ENCODE measurements around the gene GCAT.

Gene GCAT

GRCh38 chr22:37852418-37852817 lies 44.7 kb downstream of the GCAT start:
- Histone ChIP-seq H3K9me2 (replicated peaks; ENCODE audit: insufficient read depth, low read length) (no peaks in the 10 kb centered on the region), H3K4me2 (ENCODE audit: low read depth, low read length, poor library complexity, severe bottlenecking) (no peak overlapping the region), H3K27me3 (ENCODE audit: low read length) (no peaks in the 10 kb centered on the region), H3K9me3 (ENCODE audit: insufficient read depth, low read length) (no peaks in the 10 kb centered on the region), H3K27ac (ENCODE audit: low read depth, low read length) (no peak overlapping the region), H4K20me1 (ENCODE audit: low read depth, low read length) (peaks cover 4% of the 10 kb centered on the region), H3K9ac (ENCODE audit: low read length) (no peak overlapping the region), H3K4me3 (ENCODE audit: insufficient read depth, low read length, poor library complexity, severe bottlenecking) (no peak overlapping the region), H3K79me2 (ENCODE audit: insufficient read depth, low read length) (peaks cover 76% of the 10 kb centered on the region), H3F3A (ENCODE audit: insufficient read depth) (peaks cover 5% of the 10 kb centered on the region; the same call in 1 of the 2 replicates), H2AFZ (ENCODE audit: low read depth, low read length, severe bottlenecking) (no peak overlapping the region), H3K36me3 (ENCODE audit: low read length) (peaks cover 23% of the 10 kb centered on the region)
- TF ChIP-seq CTCF (IDR thresholded peaks at IDR 0.05; ENCODE audit: insufficient read depth, low read length, poor library complexity, severe bottlenecking): no peak
- no peak for TF ChIP-seq EZH2phosphoT487 (conservative IDR thresholded peaks at IDR 0.05; ENCODE audit: low read length)

- Histone ChIP-seq H2AFZ (ENCODE audit: low read depth, low read length, severe bottlenecking) (no peak overlapping the region), H3K4me3 (ENCODE audit: insufficient read depth, low read length, poor library complexity, severe bottlenecking) (no peak overlapping the region), H3K9me3 (ENCODE audit: insufficient read depth, low read length) (no peaks in the 10 kb centered on the region), H3F3A (ENCODE audit: insufficient read depth) (peaks cover 4% of the 10 kb centered on the region; the same call in 1 of the 2 replicates), H3K9ac (ENCODE audit: low read length) (no peak overlapping the region), H3K27me3 (ENCODE audit: low read length) (no peaks in the 10 kb centered on the region), H3K9me2 (replicated peaks; ENCODE audit: insufficient read depth, low read length) (no peaks in the 10 kb centered on the region), H4K20me1 (ENCODE audit: low read depth, low read length) (peaks cover 7% of the 10 kb centered on the region), H3K36me3 (ENCODE audit: low read length) (peaks cover 33% of the 10 kb centered on the region), H3K4me2 (ENCODE audit: low read depth, low read length, poor library complexity, severe bottlenecking) (no peak overlapping the region), H3K27ac (ENCODE audit: low read depth, low read length) (no peak overlapping the region), H3K79me2 (ENCODE audit: insufficient read depth, low read length) (peaks cover 62% of the 10 kb centered on the region)
- no peak for TF ChIP-seq EZH2phosphoT487 (conservative IDR thresholded peaks at IDR 0.05; ENCODE audit: low read length)
These were observed 47.2 kb downstream of the GCAT start for GRCh38 chr22:37854946-37855345.

- no peak overlapping the region for H3K4me3 ChIP-seq (ENCODE audit: insufficient read depth, low read length, poor library complexity, severe bottlenecking)
- peaks cover 57% of the 10 kb centered on the region for H3K79me2 ChIP-seq (ENCODE audit: insufficient read depth, low read length)
- H3K4me2 ChIP-seq (ENCODE audit: low read depth, low read length, poor library complexity, severe bottlenecking): no peak overlapping the region
- no peaks in the 10 kb centered on the region for H3K9me3 ChIP-seq (ENCODE audit: insufficient read depth, low read length)
- peaks cover 33% of the 10 kb centered on the region for H3K36me3 ChIP-seq (ENCODE audit: low read length)
- H2AFZ ChIP-seq (ENCODE audit: low read depth, low read length, severe bottlenecking): no peak overlapping the region
- H4K20me1 ChIP-seq (ENCODE audit: low read depth, low read length): peaks cover 7% of the 10 kb centered on the region
- H3K27me3 ChIP-seq (ENCODE audit: low read length): no peaks in the 10 kb centered on the region
- H3F3A ChIP-seq (ENCODE audit: insufficient read depth): peaks cover 4% of the 10 kb centered on the region; the same call in 1 of the 2 replicates
- TF ChIP-seq EZH2phosphoT487 (conservative IDR thresholded peaks at IDR 0.05; ENCODE audit: low read length): no peak
- no peak for TF ChIP-seq CTCF (IDR thresholded peaks at IDR 0.05; ENCODE audit: insufficient read depth, low read length, poor library complexity, severe bottlenecking)
- H3K9ac ChIP-seq (ENCODE audit: low read length): no peak overlapping the region
- H3K27ac ChIP-seq (ENCODE audit: low read depth, low read length): no peak overlapping the region
- H3K9me2 ChIP-seq (replicated peaks; ENCODE audit: insufficient read depth, low read length): no peaks in the 10 kb centered on the region
These were observed 47.7 kb downstream of the GCAT start for GRCh38 chr22:37855462-37855861.

- H3F3A ChIP-seq (ENCODE audit: insufficient read depth): peaks cover 13% of the 10 kb centered on the region
- peaks cover 14% of the 10 kb centered on the region for H3K79me2 ChIP-seq (ENCODE audit: insufficient read depth, low read length)
- H4K20me1 ChIP-seq (ENCODE audit: low read depth, low read length): peaks cover 3% of the 10 kb centered on the region; the same call in 1 of the 2 replicates
- H3K36me3 ChIP-seq (ENCODE audit: low read length): peaks cover 30% of the 10 kb centered on the region
- no peak overlapping the region for H3K4me2 ChIP-seq (ENCODE audit: low read depth, low read length, poor library complexity, severe bottlenecking)
- H2AFZ ChIP-seq (ENCODE audit: low read depth, low read length, severe bottlenecking): no peak overlapping the region
- H3K9ac ChIP-seq (ENCODE audit: low read length): no peak overlapping the region
- no peaks in the 10 kb centered on the region for H3K27me3 ChIP-seq (ENCODE audit: low read length)
- no peak overlapping the region for H3K4me3 ChIP-seq (ENCODE audit: insufficient read depth, low read length, poor library complexity, severe bottlenecking)
- no peaks in the 10 kb centered on the region for H3K9me3 ChIP-seq (ENCODE audit: insufficient read depth, low read length)
- no peak overlapping the region for H3K27ac ChIP-seq (ENCODE audit: low read depth, low read length)
- no peaks in the 10 kb centered on the region for H3K9me2 ChIP-seq (replicated peaks; ENCODE audit: insufficient read depth, low read length)
- TF ChIP-seq CTCF (IDR thresholded peaks at IDR 0.05; ENCODE audit: insufficient read depth, low read length, poor library complexity, severe bottlenecking) (no peak), EZH2phosphoT487 (conservative IDR thresholded peaks at IDR 0.05; ENCODE audit: low read length) (no peak)
These were observed 53.2 kb downstream of the GCAT start for GRCh38 chr22:37860796-37861421.
